Right renal cortex interstitium (tissue), 3 donors: ENCODE measurements around the gene SWT1. TPM values are rescaled to one million over a fixed set of nuclear protein-coding genes. Genes with fewer than 3 reads are reported as not detected.

Source experiments
- DNase-seq, 3 donors: peaks; one replicate each; pipeline ENCODE4 v3.0.0-alpha.2; 2013; ENCODE audit warnings: low read depth in 3 of 3, low spot score in 2 of 3
- polyA plus RNA-seq, 3 donors: library from polyadenylated mRNA; unstranded; fragments of 120-200 nt; gene quantifications; one replicate each; pipeline ENCODE4 v1.2.1, GENCODE V29; 2013; ENCODE audit not compliant: insufficient read length in 3 of 3

Gene SWT1
- polyA plus RNA-seq: 10 to 100 TPM in 1 of 3 donors, 1 to 10 TPM in 2; 8.8 to 10.1 (median 9.9) TPM

GRCh38 chr1:185156854-185157598 is at the start of gene SWT1, which contains the start of gene TRMT1L:
Gene SWT1, plus strand, starts transcription at chr1:185157167. Its CDS starts 3,675 bp downstream, at chr1:185160842.
Gene TRMT1L, minus strand, starts transcription at chr1:185156953. Its CDS starts 241 bp downstream, at chr1:185156712.
- DNase-seq: peak; percentile 95 to 99 (median 98)

GRCh38 chr1:185108321-185108720 is 48.6 kb upstream of the SWT1 start:
- DNase-seq: no peak

GRCh38 chr1:185110145-185110544 is 46.8 kb upstream of the SWT1 start:
- no peak for DNase-seq

- no peak for DNase-seq
Measured at GRCh38 chr1:185111873-185112272, 45.1 kb upstream of the SWT1 start.

GRCh38 chr1:185112356-185112755 is 44.6 kb upstream of the SWT1 start:
- no peak for DNase-seq

GRCh38 chr1:185129708-185130107 is 27.3 kb upstream of the SWT1 start:
- DNase-seq: no peak

GRCh38 chr1:185132534-185132933 is 24.4 kb upstream of the SWT1 start:
- no peak for DNase-seq

- DNase-seq: no peak
Measured at GRCh38 chr1:185137896-185138545, 18.9 kb upstream of the SWT1 start.

- no peak for DNase-seq
Measured at GRCh38 chr1:185139246-185139645, 17.7 kb upstream of the SWT1 start.

- DNase-seq: no peak
Measured at GRCh38 chr1:185144233-185144632, 12.7 kb upstream of the SWT1 start.

GRCh38 chr1:185151215-185151614 is 5.8 kb upstream of the SWT1 start:
- DNase-seq: no peak

GRCh38 chr1:185152187-185152767 is 4.7 kb upstream of the SWT1 start:
- DNase-seq: no peak

GRCh38 chr1:185154912-185155513 is 2.0 kb upstream of the SWT1 start:
- DNase-seq: no peak

GRCh38 chr1:185155600-185156287 is 1.2 kb upstream of the SWT1 start:
- peak; percentile 33 to 43 (median 34) for DNase-seq

- peak in 1 of 3 donors; percentile 44 for DNase-seq
Measured at GRCh38 chr1:185156288-185156853, 596 bp upstream of the SWT1 start.

GRCh38 chr1:185157599-185158412 is 839 bp downstream of the SWT1 start:
- DNase-seq: peak in 2 of 3 donors; percentile 7 to 10

- no peak for DNase-seq
Measured at GRCh38 chr1:185158800-185159199, 1.8 kb downstream of the SWT1 start.

GRCh38 chr1:185159966-185160365 is 3.0 kb downstream of the SWT1 start:
- no peak for DNase-seq

GRCh38 chr1:185162491-185162890 is 5.5 kb downstream of the SWT1 start:
- DNase-seq: no peak
